Stimulated activated CD8-positive, alpha-beta memory T cell treated with anti-CD3 and anti-CD28 coated beads, Interleukin-4, amount 100 ng/mL, for 4 hours (primary cell): ENCODE measurements around the gene FUT1.
"Not testable (repeated sequence)": the region's sequence is repeated elsewhere in the genome, so short reads cannot be mapped to it uniquely, and the experiment has no call there.

ENCODE experiments used
- DNase-seq, 2 donors: peaks; one replicate each; pipeline ENCODE4 v3.0.0-alpha.2; 2020; ENCODE audit warnings: low read depth in 2 of 2, low spot score in 1 of 2

FUT1 gene

DNA sequence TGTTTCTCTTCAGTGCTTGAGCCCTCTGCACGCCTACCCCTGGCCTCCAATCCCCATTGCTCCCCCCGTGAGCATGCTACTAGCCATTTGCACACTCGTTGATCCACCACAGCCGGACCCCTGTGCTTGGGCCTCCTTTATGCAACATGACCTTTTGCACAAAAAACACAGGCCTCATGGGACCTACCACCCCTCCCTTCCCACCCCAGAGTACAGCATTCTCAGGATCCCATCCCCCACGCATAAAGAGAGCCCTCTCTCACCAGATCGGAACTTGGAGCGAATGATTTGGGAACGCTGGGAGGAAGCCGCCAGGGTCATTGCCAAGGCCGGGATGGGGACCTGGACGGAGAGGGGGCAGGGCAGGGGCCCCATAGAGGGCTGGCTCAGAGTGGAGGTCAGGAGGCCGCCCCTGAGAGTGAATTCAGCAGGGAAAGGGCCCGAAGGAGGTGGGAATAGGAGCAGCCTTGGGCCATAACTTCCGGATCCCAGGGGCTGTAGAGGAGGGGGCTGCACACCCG is 33.7 kb downstream of the FUT1 start:
- DNase-seq = no peak

DNA sequence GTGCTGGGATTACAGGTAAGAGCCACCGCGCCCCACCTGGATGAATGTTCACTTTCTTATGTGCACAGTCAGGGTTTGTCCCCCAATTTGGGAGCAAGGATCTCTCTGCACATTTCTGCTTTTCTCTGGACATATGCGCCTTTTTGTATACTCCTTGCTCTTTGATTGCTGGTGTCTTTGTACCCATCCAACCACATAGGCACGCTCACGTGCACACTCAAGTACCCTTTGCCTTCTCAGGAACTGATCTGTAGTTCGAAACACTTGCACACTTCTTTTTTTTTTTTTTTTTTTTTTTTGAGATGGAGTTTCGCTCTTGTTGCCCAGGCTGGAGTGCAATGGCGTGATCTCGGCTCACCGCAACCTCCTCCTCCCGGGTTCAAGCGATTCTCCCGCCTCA is 34.3 kb downstream of the FUT1 start:
- not testable (repeated sequence) for DNase-seq

DNA sequence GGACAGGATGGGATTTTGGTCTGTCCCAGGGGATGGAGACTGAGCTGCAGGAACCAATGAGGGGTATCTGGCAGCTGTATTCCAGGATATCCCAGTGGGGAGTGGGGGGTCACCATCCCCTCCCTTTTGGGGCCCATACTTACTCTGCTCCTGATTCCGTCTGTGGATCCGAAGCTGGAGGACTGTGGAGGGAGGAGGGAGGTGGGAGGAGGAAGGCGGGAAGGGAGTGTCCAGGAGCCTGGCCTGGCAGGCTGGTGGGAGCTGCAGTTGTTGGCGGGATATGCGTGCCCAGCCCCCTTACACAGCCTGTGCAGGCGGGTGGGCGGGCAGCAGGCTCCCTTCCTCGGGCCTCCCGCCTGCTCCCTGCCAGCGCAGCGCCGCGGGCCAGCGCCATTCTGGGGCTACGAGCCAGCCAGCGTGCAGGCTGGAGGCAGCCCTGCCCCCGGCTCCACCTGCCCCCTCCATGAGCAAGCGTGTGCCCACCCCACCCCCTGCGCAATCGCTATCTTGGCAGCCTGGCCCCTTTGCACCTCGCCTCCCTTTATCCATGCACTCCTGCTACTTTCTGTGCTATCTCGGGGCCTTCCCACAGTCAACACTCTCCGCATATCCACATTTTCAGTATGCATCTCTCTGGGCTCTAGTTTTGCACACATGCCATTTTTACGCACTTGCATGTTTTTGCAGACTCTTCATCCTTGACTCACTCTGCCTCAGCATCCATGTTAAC is 35.7 kb downstream of the FUT1 start:
- no peak for DNase-seq

DNA sequence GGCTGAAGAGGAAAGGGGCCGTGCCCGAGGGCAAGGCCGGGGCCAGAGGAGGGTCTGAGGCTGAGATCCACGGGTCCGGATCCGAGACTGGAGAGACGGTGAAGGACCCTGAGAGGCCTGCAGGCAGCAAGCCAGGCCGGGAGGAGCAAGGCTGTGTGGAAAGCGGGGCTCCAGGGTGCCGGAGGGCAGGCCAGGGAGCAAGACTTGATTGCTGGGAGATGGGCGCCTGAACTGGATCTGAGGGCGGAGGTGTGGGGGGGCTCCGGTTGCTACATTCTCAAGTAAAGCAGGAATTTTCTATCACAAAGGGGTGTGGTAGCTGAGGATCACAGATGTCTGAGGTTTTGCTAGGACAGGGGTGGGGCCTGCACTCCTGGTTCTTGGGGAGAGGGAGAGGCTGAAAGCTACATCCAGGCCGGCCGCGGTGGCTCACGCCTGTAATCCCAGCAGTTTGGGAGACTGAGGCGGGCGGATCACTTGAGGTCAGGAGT is 36.7 kb downstream of the FUT1 start:
- no peak for DNase-seq

DNA sequence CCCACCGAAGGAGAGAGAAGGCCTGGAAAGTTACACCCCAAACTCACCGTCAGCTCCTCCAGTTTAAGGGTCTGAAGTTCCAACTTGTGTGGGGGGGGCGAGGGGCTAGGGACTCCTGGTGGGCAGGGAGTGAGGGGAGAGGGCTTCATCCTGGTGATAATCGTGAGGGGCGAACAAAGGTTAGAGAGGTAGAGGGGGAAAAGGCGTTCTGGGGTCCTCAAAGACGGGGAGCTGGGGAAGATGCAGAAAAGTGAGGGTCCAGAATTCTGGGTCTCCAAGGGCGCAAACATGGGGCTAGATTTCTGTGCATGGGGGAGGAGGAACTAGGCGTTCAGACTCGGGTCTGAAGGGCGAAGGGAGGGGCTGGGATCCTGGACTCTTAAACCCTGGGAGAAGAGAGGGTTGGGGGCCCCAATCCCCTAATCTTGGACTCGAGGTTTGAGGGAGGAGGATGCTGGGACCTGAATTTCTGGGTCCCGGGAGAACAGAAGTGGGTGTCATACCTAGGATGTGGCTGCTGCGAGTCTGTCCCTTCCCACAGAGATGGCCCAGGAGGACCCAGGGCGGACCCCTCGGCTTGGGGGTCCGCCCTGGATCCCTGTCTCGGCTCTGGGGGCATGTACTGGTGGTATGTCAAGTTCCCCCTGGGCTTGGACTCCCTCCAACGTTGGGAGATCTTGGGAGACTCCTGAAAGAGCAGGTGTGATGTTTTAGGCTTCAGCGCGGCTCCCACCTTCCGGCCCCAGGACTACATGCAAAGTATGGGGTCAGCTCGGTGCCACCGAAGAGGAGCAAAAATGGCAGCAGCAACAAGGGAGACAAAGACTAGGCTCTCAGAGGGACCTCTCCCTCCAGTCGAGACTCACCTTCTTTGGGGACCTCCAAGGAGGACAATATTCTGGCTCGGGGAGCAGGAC is 37.4 kb downstream of the FUT1 start:
- no peak for DNase-seq

DNA sequence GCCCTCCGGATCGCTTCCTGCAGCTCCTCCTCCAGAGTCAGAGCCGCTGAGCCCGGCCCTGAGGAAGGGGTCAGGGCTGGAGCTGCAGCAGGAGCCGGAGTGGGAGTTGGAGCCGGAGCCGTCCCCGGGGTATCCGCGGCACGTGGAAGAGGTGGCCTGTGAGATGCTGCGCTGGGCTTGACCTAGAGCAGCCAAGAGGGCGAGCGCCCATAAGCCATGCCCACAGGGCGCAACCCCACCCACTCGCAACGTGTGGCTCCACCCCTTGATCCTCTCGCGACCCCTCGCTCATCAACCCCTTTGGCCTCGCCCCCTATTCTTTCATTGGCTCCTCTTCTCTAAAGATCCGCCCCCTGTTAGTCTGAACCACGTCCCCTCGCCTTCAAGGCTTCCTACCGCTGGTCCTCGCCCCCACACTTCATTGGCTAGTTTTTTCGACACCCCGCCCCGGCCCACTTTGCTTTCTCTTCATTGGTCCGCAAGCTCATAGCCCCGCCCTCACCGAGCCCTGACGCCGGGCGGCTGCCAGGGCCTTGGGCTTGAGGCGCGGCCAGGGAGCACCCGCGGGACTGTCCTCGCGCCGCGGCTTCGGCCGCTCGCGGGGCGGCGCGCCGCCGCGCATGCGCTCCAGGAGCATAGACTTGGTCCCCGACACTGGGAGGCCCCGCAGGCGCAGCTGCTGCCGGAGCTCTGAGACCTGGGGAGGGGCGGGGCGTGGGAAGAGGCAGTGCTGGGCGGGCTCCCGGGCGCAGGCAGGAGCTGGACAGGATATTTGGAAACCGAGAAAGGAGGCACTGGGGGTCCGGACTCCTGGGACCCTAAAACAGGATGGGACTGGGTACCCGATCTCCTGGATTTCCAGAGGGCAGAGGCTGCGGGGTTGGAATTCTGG is 38.3 kb downstream of the FUT1 start:
- DNase-seq = peak; percentile 87 to 96

DNA sequence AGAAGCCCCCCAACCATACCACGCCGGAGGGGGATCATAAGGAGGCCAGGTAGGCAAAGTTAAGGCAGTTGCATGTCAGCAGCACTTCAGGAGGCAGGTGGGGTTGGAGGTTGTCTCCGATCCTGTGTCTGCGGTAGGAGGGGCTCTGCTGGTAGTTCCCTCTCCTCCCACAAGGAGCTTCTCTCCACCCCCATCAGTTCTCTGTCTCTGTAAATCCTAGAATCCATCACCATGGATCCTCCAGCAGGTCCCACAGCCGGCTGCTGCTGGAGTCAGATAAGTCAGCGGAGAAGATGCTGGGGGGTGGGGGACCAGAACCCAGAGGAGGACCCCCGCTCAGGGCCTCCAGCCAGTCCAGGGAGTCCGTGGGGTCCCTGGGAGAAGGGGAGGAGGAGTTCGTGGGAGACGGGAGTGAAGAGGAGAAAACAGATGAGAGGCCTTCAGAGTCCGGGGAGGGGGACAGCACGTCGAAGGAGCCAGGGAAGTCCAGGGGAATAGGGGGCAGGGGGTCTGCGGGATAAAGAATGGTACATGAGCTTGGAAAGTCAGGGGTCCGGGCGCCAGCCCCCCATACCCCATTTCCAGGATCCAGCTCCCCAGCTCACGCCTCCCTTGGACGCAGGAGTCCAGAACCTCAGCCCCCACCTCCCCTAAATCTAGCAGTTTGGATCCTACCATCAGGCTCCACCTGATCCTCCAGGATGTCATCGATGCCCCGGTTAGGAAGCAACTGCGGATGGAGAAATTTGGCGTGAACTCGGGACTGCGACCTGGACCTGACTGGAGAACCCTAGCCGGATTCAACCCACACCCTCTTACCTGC is 39.2 kb downstream of the FUT1 start:
- no peak for DNase-seq

DNA sequence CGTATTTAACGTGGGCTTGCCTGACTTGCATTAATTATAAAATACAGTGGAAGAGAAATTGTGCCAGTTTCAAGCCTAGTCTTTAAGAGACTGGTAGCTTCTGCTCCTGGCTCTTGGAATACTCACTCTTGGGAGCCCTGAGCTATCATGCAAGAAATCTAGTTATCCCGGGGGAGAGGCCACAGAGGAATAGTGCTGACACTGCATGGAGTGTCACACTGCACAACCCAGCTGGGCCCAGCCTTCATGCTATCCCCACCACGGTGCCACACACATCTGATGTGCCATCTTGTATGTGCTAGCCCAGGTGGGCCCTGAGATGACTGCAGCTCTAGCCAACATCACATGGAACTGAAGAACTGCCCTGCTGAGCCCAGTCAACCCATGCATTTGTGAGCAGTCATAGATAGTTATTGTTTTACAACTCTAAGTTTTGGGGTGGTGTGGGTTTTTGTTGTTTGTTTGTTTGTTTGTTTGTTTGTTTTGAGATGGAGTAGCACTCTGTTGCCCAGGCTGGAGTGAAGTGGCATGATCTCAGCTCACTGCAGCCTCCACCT is 41.3 kb downstream of the FUT1 start:
- DNase-seq = no peak

DNA sequence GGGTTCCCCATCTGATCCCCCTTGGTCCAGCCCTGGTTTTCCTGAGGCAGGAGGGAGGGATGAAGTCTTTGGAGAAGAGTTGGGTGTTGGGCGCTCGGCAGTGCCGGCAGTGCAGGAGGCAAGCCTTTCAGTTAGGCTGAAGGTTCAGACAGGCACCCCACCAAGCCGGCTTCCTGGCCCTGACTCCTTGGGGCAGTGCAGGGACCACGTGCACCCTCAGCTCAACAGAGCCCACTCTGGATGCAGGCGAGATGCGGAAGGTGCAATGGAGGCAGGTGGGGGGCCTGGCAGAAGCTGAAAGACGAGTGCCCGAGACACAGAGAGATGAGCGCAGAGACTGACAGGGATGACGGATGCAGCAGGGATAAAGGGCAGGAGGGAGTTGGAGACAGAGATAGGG is 44.0 kb downstream of the FUT1 start:
- DNase-seq = no peak

DNA sequence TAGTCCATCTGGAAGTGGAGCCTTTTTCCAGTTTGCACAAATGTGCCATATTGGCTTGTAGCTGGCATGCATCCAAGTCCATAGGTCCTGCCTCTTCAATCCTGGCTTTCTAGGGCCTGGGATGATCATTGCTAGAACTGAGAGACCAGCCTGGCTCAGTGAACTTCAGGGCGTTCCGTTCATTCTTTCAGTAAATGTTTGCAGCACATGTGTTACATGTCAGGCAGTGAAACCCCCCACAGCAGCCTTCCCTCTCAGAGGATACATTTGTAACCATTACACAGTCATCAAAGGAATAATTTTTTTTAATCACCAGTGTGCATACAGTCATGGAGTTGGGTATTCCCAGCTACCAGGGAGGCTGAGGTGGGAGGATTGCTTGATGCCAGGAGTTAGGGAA is 47.0 kb downstream of the FUT1 start:
- DNase-seq = no peak

DNA sequence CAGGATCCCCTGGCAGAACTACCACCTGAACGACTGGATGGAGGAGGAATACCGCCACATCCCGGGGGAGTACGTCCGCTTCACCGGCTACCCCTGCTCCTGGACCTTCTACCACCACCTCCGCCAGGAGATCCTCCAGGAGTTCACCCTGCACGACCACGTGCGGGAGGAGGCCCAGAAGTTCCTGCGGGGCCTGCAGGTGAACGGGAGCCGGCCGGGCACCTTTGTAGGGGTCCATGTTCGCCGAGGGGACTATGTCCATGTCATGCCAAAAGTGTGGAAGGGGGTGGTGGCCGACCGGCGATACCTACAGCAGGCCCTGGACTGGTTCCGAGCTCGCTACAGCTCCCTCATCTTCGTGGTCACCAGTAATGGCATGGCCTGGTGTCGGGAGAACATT is 49.1 kb downstream of the FUT1 start:
- no peak for DNase-seq

DNA sequence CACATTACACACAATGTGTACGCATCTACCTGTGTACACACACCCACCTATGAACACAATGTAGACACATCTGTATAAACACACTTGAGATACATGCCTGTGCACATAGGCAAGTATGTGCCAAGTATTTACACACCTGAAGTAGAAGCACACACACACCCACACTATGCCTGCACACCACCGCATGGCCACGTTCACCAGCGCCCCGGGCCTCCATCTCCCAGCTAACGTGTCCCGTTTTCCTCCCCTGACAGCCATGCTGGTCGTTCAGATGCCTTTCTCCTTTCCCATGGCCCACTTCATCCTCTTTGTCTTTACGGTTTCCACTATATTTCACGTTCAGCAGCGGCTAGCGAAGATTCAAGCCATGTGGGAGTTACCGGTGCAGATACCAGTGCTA is 49.7 kb downstream of the FUT1 start:
- no peak for DNase-seq

DNA sequence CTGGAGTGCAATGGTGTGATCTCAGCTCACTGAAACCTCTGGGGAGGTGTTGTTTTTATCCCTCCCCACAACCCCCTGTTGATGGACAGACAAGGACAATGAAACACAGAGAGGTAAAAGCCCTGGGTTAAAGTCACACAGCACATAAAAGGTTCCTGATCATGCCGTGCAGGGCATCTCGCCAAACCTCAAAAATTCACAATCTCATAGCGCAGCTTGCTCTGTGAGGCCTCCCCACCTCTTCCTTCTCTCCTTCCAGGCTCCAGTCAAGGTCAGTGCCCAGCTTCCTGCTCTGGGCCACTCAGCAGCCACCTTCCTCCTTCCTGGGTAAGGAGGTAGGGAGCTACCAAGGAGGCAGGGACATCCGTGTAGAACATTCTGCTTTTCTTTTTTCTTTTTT is 54.4 kb downstream of the FUT1 start:
- DNase-seq = no peak
